CD4-positive, alpha-beta T cell treated with Interleukin-17A for 4 hours (primary cell): ENCODE measurements around the gene TPO.
"Not testable (repeated sequence)": the region's sequence is repeated elsewhere in the genome, so short reads cannot be mapped to it uniquely, and the experiment has no call there.

ENCODE experiments used
- DNase-seq: peaks from one replicate; pipeline ENCODE4 v3.0.0-alpha.2; 2020; ENCODE audit warnings: mixed read lengths

Gene TPO

DNA sequence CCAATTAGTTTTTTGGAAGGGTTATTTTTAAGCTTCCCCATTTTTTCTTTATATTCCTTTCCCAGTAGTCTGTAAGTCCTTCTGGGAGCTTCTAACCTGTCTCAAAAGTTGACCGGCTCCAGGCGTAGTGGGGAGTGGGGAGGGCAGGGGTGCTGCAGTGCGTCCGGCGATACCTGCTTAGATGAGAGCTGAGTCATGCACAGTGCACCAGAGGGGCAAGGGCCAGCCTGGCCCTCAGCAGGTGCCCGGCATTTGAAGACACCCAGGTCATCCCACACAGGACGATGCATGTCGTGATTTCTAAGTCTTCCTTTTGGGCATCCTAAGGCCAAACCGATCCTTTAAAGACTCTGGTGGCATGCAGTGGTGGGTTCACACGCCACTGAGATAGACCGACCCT, 73.4 kb downstream of the TPO start:
- DNase-seq = no peak

DNA sequence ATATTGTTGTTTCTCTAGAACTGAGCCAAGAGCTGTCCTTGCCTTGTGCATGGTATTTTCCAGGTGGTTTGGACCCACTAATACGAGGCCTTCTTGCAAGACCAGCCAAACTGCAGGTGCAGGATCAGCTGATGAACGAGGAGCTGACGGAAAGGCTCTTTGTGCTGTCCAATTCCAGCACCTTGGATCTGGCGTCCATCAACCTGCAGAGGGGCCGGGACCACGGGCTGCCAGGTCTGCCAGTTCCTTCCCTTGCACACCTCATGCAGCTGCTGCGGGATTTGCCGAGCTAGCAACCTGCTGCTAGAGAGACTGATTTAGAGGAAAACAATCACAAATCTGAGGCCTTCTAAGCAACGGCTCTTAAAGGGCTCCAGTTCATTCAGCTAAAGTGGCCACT, 74.5 kb downstream of the TPO start:
- DNase-seq = no peak

DNA sequence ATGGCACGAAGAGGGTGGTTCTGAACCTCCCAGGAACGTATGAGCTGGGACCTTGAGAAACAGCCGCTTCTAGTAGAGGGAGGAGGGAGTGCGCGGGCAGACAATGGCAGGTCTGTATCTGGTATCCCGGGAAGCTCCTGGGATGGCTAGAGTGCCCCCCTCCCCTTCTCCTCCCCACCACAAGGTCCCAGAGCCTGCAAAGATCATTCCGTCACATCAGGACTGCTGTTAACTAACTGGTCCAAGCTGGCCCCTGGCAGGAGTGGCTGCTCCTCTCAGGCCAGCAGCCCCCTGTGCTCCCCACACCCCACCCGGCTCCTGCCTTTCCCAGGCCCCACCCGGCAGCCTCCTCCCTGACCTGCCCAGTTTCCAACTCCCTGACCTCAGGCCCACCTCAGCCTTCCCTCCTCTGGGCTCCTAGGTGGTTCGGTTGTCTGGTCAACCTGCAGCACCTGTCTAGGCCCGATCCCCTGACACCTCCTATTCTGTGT, 75.0 kb downstream of the TPO start:
- DNase-seq = no peak

DNA sequence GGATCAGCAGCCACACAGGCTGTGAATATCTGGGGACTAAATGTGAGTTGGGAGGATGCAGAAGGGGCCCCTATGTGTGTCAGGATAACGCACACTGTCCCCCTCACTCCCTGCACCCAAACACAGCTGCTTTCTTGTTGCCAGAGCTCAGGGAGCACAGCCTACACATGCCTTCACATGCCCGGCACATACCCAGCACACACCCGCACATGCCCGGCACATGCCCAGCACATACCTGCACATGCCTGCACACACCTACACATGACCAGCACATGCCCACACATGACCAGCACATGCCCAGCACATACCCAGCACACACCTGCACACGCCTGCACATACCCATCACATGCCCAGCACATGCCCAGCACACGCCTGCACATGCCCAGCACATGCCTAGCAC, 75.6 kb downstream of the TPO start:
- DNase-seq = no peak

DNA sequence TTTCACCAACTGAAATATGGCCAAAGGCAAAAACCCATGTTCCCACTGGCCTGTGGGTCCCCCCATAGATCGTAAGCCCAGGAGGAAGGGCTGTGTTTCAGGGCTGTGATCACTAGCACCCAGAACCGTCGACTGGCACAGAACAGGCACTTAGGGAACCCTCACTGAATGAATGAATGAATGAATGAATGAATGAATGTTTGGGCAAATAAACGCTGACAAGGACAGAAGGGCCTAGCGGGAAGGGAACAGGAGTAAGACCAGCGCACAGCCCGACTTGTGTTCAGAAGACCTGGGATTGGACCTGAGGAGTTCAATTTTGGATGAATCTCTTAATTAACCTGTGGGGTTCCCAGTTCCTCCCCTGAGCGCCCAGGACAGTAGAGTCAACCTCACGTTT, 76.2 kb downstream of the TPO start:
- DNase-seq = no peak

- not testable (repeated sequence) for DNase-seq
Measured at GRCh38 chr2:1490381-1490780, 77.1 kb downstream of the TPO start.

DNA sequence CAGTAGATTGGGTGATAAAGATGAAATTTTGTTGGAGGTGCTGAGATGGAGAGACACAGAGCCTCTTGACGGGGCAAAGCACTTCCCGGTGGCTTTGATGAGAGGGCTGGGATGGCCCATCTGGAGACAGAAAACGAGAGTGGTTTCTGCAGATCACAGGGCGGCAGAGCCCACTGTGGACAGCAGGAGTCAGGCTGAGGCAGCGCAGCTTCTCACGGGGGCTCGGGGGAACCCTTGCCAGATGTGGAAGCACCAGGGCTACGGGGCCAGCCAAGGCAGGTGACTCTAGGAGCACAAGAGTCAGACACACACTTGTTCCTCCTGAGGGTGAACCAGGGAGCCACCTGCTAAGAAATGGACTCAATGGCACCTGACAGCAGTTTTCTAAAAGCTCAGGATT, 78.5 kb downstream of the TPO start:
- DNase-seq = no peak

DNA sequence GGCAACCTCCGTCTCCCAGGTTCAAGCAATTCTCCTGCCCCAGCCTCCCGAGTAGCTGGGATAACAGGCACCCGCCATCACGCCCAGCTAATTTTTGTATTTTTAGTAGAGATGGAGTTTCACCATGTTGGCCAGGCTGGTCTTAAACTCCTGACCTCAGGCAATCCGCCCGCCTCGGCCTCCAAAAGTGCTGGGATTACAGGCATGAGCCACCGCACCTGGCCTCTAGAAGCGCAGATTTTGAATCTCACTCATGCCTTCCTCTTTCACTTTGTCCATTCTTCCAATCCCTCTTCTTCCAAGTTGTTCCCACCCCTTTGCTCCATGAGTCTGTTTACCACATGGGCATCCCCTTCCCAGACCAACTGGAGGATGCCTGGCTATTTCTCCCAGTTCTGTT, 79.0 kb downstream of the TPO start:
- DNase-seq = not testable (repeated sequence)

- DNase-seq = no peak
Measured at GRCh38 chr2:1492711-1493430, 79.6 kb downstream of the TPO start.

GRCh38 chr2:1493431-1494126, 80.3 kb downstream of the TPO start:
- no peak for DNase-seq

- no peak for DNase-seq
Measured at GRCh38 chr2:1494257-1494656, 81.0 kb downstream of the TPO start.

DNA sequence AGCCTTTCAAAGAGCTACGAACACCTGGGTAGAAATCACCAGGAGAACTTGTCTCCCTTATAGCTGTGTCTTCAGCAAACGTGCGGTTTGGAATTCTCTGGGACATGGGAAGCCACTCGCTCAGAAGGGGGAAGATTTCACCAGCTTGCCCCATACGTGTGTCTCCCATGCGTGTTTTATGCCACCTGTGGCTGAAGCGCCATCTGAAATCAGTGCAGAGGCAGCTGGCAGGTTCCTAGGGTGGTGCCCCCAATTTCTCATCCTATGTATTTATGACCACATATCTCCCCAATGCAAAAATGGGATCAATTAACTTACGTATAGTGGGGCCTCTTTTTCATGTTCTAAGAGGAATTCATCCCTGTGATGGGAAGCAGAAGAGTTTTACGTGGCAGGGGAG, 81.6 kb downstream of the TPO start:
- DNase-seq = no peak

- DNase-seq = no peak
Measured at GRCh38 chr2:1495676-1496358, 82.6 kb downstream of the TPO start.

- no peak for DNase-seq
Measured at GRCh38 chr2:1496359-1496821, 83.1 kb downstream of the TPO start.

DNA sequence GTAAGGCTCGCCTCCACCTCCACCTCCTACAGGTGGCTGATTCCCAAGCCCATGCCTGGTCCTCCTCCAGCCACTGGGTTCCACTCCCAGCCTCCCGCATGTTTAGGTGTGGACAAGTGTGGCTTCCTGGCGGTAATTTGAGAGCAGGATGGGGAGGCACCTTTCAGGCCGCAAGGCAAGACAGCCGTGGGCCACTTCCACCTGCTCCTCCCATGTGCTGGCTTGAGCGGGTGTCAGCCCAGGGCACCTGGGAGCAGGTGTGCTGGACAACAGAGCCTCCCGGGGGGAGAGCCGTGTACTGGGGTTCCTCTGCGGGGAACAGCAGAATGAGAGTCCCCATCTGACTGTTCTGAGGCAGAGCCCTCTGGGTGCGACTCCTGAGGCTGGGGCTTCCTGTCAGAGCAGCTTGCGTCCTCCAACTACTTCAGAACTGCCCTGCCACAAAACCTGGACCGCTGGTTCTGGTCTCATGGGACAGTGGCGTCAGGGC, 83.9 kb downstream of the TPO start:
- DNase-seq = no peak

- DNase-seq = no peak
Measured at GRCh38 chr2:1498176-1498575, 84.9 kb downstream of the TPO start.

DNA sequence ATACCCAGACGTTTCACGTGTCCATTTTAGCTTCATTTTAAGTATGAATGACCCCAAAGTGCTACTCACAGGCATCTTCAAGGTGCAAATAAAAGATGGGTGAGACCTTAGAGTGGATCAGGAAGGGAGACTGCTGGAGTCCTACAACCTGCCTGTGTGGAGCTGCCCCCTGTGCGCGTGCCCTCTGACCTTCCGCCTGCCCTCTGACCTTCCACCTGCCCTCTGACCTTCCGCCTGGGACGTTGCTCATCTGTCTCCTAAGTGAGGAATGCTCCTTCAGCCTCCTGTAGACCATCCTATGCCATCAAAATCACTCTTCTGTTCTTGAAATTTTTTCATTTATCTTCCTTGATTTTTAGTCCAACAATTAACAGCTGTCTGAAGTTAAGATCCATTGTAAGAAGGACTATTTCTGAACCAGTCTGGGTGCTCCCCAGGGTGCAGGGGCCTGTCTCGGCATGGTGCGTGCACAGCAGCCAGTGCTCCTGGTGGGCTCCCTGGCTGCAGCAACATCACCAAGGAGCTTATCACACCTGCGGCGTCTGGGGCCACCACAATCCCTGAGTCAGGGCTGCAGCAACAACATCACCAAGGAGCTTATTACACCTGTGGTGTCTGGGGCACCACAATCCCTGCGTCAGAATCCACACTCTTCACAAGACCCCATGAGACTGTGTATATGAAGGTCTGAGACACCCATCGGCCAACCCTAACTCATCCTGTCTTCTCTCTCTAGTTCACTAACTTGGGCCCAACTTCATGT, 86.0 kb downstream of the TPO start:
- no peak for DNase-seq

DNA sequence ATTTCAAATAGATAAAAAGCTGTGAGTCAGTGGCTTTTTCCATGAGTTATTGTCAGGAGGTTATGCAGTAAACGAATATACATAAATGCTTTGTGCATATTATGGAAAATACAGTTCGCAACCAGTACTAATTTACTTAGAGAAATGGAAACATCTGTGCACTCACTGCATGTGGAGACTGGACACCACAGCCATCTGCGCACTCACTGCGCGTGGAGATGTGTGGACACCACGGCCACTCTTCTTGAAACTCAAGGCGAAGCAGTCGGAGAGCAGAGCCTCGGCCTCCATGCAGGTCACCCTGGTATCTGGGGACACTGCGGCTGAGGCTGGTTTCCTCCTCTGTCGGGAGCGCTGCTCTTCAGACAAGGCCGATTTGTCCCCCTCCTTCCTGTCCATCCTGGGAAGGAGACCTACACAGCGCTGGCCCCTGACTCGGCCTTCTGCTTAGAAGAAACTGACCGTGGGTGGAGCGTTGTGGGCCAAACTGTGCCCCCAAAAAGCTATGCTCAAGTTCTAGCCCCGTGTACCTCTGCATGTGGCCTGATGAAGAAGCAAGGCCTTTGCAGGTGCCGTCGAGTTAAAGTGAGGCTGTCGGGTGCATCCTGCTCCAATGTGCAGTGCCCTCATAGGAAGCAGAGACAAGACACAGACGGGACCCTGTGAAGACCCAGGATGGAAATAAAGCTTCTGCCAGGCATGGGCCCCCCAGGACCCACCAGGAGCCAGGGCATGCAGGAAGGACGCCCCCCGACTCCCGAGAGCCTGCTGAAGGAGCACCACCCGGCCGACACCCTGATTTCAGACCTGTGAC, 88.0 kb downstream of the TPO start:
- no peak for DNase-seq

- no peak for DNase-seq
Measured at GRCh38 chr2:1501991-1502390, 88.7 kb downstream of the TPO start.

DNA sequence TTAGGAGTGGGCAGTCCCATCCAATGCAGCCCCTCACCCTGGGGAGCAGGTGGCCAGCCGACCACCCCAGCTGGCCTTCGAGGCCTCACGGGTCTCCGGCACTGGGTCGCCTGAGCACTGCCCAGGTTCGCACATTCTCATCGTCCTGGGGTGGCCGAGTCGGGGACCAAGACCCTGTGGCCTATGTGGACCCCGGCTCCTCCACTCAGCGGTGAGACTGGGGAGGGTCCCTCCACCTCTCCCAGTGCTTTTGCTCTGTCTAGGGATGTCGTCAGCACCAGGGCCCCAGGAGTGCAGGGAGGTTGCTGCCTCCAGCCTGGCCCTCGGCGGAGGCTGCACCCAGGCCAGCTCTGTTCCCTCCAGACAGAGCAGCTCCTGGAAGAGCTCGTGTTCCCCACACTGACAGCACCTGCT, 89.6 kb downstream of the TPO start:
- DNase-seq = no peak

- DNase-seq = no peak
Measured at GRCh38 chr2:1503471-1504310, 90.4 kb downstream of the TPO start.
